Ovary (tissue), 9 donors: ENCODE measurements around the gene MED15. TPM values are rescaled to one million over a fixed set of nuclear protein-coding genes. Genes with fewer than 3 reads are reported as not detected.

Experiments
- DNase-seq, 5 donors: peaks; one replicate each; pipeline ENCODE4 v3.0.0-alpha.2; 2019 to 2020
- H3K27ac ChIP-seq, 2 donors: fragments of 200-600 bp; one replicate each; pipeline versions ENCODE4 v1.5.1 to v1.8.0; 2019 to 2022
- H3K27me3 ChIP-seq: fragments of 200-600 bp; one replicate; pipeline ENCODE4 v1.8.0; 2022
- H3K36me3 ChIP-seq: fragments of 200-600 bp; sonication (generic); one replicate; pipeline ENCODE4 v1.5.1; 2019
- H3K4me1 ChIP-seq: one replicate; pipeline ENCODE4 v1.8.1; 2013; ENCODE audit warnings: mild to moderate bottlenecking, moderate library complexity; ENCODE audit not compliant: insufficient read depth
- H3K4me3 ChIP-seq: fragments of 200-600 bp; sonication (generic); one replicate; pipeline ENCODE4 v1.5.1; 2017
- H3K9me3 ChIP-seq, 2 donors: fragments of 200-600 bp in 1 of 2; sonication (generic) in 1 of 2; one replicate each; pipeline versions ENCODE4 v1.5.1 to v1.8.1; 2013 to 2019; ENCODE audit warnings: mild to moderate bottlenecking in 1 of 2, moderate library complexity in 1 of 2
- CTCF ChIP-seq, 3 donors: fragments of 450-650 bp in 2 of 3; fragments of 200-600 bp in 1 of 3; IDR thresholded peaks; one replicate each; pipeline versions ENCODE4 v1.5.1 to v1.8.0; 2016 to 2022; ENCODE audit warnings: antibody characterized with exemption in 3 of 3, mild to moderate bottlenecking in 1 of 3
- EP300 ChIP-seq: sonication (generic); formaldehyde crosslinking; IDR thresholded peaks from one replicate; pipeline ENCODE4 v1.6.1; 2017; ENCODE audit warnings: antibody characterized with exemption
- POLR2A ChIP-seq: fragments of 450-650 bp; IDR thresholded peaks from one replicate; pipeline ENCODE4 v1.6.1; 2017; ENCODE audit warnings: antibody characterized with exemption, mild to moderate bottlenecking, moderate library complexity
- WGBS, 3 donors: extraction: QIAGEN DNeasy Blood & Tissue Kit in 1 of 3; methylation state at CpG; one replicate each; pipeline versions ENCODE4 v1.1.5 to v1.1.7; 2013 to 2017; 5-methylcytosine and 5-hydroxymethylcytosine counted together
- intact Hi-C, 4 donors: fragments of 100-400 bp; cut with DNase I; formaldehyde crosslinking; loops; one replicate each; pipeline versions ENCODE4 v1.11.0 to v1.15.1; 2022 to 2023
- polyA plus RNA-seq, 2 donors: library from polyadenylated mRNA; stranded (reverse); fragments of 200-250 nt in 1 of 2; fragments of 350-450 nt in 1 of 2; fragmentation: Illumina TruSeq in 1 of 2; extraction: RNeasy Lipid Tissue Mini Kit (QIAGEN cat#74804) in 1 of 2; gene quantifications; one replicate each; pipeline ENCODE4 v1.2.3, GENCODE V29; 2013 to 2014
- small RNA-seq: library from RNA; depleted of rRNA; stranded (forward); fragments of <200 nt; gene quantifications from one replicate; pipeline ENCODE3, GENCODE V24; 2016
- total RNA-seq, 7 donors: library from RNA; depleted of rRNA in 2 of 7; stranded (reverse); fragments of >200 nt in 2 of 7; fragmentation: NEBNext Ultra II Directional in 3 of 7; extraction: Animal tissue kit (Norgen Biotek cat#: 25700) in 3 of 7; gene quantifications; one replicate each; pipeline versions ENCODE4 v1.1.0 to v1.2.4, GENCODE V29; 2016 to 2023
- donor health status: DM: no; HTN: no; CAD: no; lungs with moderate emphysema.
- donor health status: DM: no; HTN: no; CAD: no.
- donor health status: Bipolar disorder and iron deficiency.
- donor health status: DM: yes; HTN: yes; CAD: no.
- donor health status: DM: no; HTN: no; CAD: no.
- donor health status: DM: yes; HTN: yes; CAD: no.

Gene MED15
- total and polyA plus RNA-seq, 9 donors = 21.9 to 79.3 (median 68.3) TPM

DNA sequence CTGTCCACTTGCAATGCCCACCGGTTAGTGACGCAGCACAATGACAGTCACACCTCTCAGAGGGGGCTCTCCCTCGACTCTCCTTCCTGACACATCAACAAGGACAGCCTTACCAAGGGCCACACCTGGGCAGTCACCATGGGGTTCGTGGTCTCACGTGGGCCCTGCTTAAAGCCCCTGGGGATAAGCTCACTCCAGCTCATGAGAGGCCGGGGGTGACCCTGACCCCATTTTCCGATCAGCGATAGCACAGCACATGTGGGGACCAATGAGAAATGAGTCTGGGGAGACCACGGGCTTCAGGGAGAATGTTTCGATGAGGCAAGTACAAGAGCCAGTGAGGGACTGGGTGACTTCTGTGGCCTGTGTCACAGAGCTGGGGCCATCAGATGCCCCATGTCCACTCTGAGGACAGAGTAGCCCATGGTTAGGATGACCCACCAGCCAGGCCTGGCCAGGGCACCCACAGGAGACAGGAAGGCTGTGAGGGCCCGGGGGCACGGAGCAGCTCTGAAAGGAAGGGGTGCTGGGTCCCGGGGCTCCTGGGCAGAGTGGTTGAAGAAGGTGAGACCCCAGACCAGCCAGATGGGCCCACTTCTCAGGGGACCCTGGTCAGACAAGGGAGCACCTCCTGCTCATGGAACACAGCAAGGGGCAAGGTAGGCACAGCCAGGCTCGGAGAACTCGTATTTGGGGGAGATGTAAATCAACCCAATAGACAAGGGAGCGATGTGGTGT, 128.8 kb downstream of the MED15 start:
- intact Hi-C loops = no loop called here
- DNase-seq = no peak
- WGBS, 3 donors = 83 to 88% (median 84%) methylated on average over 15 to 16 of the region's 16 CpGs
- Histone ChIP-seq H3K9me3 (no peaks in the 10 kb centered on the region), H3K4me3 (no peak overlapping the region), H3K4me1 (no peaks in the 10 kb centered on the region), H3K27ac (no peak overlapping the region), H3K27me3 (no peaks in the 10 kb centered on the region), H3K36me3 (no peaks in the 10 kb centered on the region)
- TF ChIP-seq EP300 = no peak
- no peak for TF ChIP-seq POLR2A
- no peak for TF ChIP-seq CTCF (IDR thresholded peaks at IDR 0.05)

GRCh38 chr22:20636945-20637344, 129.5 kb downstream of the MED15 start:
- no peaks in the 10 kb centered on the region for H3K4me1 ChIP-seq
- no peaks in the 10 kb centered on the region for H3K9me3 ChIP-seq
- H3K36me3 ChIP-seq = no peaks in the 10 kb centered on the region
- 84 to 97% (median 88%) methylated on average over 2 of the region's 2 CpGs for WGBS, 3 donors
- DNase-seq = no peak
- no peak overlapping the region for H3K4me3 ChIP-seq
- no peak overlapping the region for H3K27ac ChIP-seq
- no peak for TF ChIP-seq EP300
- TF ChIP-seq CTCF (IDR thresholded peaks at IDR 0.05) = no peak
- TF ChIP-seq POLR2A = no peak
- intact Hi-C loops = no loop called here
- no peaks in the 10 kb centered on the region for H3K27me3 ChIP-seq

Small RNA genes lying within 50 kb of the gene (small RNA-seq; reads per million reads assigned to genes)
- gene IGLL4P (not detected), gene RF00019 (not detected), gene RN7SL812P (not detected), gene RNY1P9 (not detected)

Other genes with a start within 250 kb of the MED15 start
- 1 to 10 TPM in 4 of 7 donors, under 1 TPM in 3; 0.48 to 8.2 (median 2.2) TPM for gene RTN4R, start 239.3 kb upstream of the MED15 start, total RNA-seq
- gene RTN4R, start 239.3 kb upstream of the MED15 start, polyA plus RNA-seq = 1 to 10 TPM in 1 of 2 donors, not detected in 1; 1.5 TPM
- gene DGCR6L, start 187.6 kb upstream of the MED15 start, total RNA-seq = 10 to 100 TPM; 36.4 to 69.5 (median 40.8) TPM
- 10 to 100 TPM in 1 of 2 donors, 1 to 10 TPM in 1; 1.9 to 64.7 TPM for gene DGCR6L, start 187.6 kb upstream of the MED15 start, polyA plus RNA-seq
- 10 to 100 TPM in 5 of 7 donors, 1 to 10 TPM in 2; 6.9 to 16.8 (median 12.8) TPM for gene ZNF74, start 113.5 kb upstream of the MED15 start, total RNA-seq
- 1 to 10 TPM; 6.1 to 7.4 TPM for gene ZNF74, start 113.5 kb upstream of the MED15 start, polyA plus RNA-seq
- gene SCARF2, start 69.8 kb upstream of the MED15 start, total RNA-seq = 10 to 100 TPM; 16.5 to 44.6 (median 30.0) TPM
- gene SCARF2, start 69.8 kb upstream of the MED15 start, polyA plus RNA-seq = 10 to 100 TPM in 1 of 2 donors, 1 to 10 TPM in 1; 2.1 to 14.1 TPM
- 10 to 100 TPM; 24.6 to 42.9 (median 28.7) TPM for gene KLHL22, start 11.8 kb upstream of the MED15 start, total RNA-seq
- gene KLHL22, start 11.8 kb upstream of the MED15 start, polyA plus RNA-seq = 10 to 100 TPM; 26.9 to 30.7 TPM